Activated T-cell treated with anti-CD3 and anti-CD28 coated beads, Interleukin-2, amount 50 U/mL, for 72 hours (primary cell): ENCODE results near the gene SARDH. TPM values are rescaled to one million over a fixed set of nuclear protein-coding genes. Genes with fewer than 3 reads are reported as not detected.

Experiments used
- ATAC-seq, 2 donors: fragments of 150-1000 bp; cut with Tn5 transposase; replicated peaks in 1 of 2; 2 replicates each; pipeline ENCODE4 v1.10.0; 2021; ENCODE audit warnings: moderate library complexity in 2 of 2, mild to moderate bottlenecking in 1 of 2
- DNase-seq, 2 donors: peaks; one replicate each; pipeline ENCODE4 v3.0.0; 2021 to 2022; ENCODE audit warnings: mixed read lengths in 1 of 2
- H3K27ac Mint-ChIP-seq: one replicate; pipeline ENCODE4 v1.8.0; 2022; ENCODE audit warnings: mild to moderate bottlenecking, moderate library complexity, mixed read lengths
- H3K27me3 Mint-ChIP-seq: one replicate; pipeline ENCODE4 v1.8.0; 2022; ENCODE audit warnings: low read depth, mixed read lengths
- H3K36me3 Mint-ChIP-seq, 2 donors: one replicate each; pipeline ENCODE4 v1.8.0; 2022; ENCODE audit warnings: mixed read lengths in 2 of 2, mild to moderate bottlenecking in 1 of 2; ENCODE audit not compliant: insufficient read depth in 2 of 2
- H3K4me1 Mint-ChIP-seq: one replicate; pipeline ENCODE4 v1.8.0; 2022; ENCODE audit warnings: low read depth, mixed read lengths
- H3K4me3 Mint-ChIP-seq, 2 donors: one replicate each; pipeline ENCODE4 v1.8.0; 2022; ENCODE audit warnings: mild to moderate bottlenecking in 2 of 2, mixed read lengths in 2 of 2, moderate library complexity in 2 of 2
- H3K9me3 Mint-ChIP-seq, 2 donors: one replicate each; pipeline ENCODE4 v1.8.0; 2022; ENCODE audit warnings: mixed read lengths in 2 of 2
- total RNA-seq, 2 donors: library from RNA; stranded (reverse); gene quantifications; one replicate each; pipeline ENCODE4 v1.2.3, GENCODE V29; 2022

Gene SARDH
- total RNA-seq, 2 donors from 2014 or later: 1.6 to 4.7 TPM

DNA sequence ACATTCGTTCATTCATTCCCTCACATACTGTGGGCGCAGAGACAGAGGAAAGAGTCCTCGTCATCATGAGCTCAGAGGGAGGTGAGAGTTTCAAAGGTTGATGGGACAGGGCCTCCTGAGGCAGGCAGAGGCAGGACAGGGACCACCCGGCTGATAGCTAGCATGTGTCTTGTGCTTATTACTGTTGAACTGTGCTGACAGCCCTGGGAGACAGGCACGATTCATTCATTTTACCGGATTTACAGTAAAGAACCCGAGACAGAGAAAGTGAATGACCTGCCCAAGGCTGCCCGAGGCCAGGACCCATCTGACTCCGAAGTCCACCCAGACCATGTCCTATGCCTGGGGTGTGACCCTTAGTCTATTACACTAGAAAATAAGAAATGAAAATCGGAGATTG is 124.1 kb downstream of the SARDH start:
- ATAC-seq: no peak
- no peak overlapping the region for H3K27ac Mint-ChIP-seq

More for the DNA sequence above, 124.1 kb downstream of the SARDH start:
- Mint-ChIP-seq H3K4me1 (no peaks in the 10 kb centered on the region), H3K36me3 (no peaks in the 10 kb centered on the region), H3K9me3 (no peaks in the 10 kb centered on the region), H3K4me3 (no peak overlapping the region), H3K27me3 (peaks cover 34% of the 10 kb centered on the region)
- no peak for DNase-seq

Other genes with a start within 250 kb of the SARDH start
- gene MYMK, start 213.4 kb downstream of the SARDH start, total RNA-seq: not detected
- gene ADAMTSL2, start 203.6 kb downstream of the SARDH start, total RNA-seq: under 1 TPM; 0.07 to 0.17 TPM
- not detected for gene FAM163B, start 129.0 kb downstream of the SARDH start, total RNA-seq
- gene DBH, start 102.0 kb downstream of the SARDH start, total RNA-seq: not detected